GM23338 (cell line): ENCODE measurements around the gene CUEDC1. TPM values are rescaled to one million over a fixed set of nuclear protein-coding genes. Genes with fewer than 3 reads are reported as not detected.

Experiments used
- ATAC-seq: fragments of 200-7000 bp; cut with Tn5 transposase; 3 replicates; pipeline ENCODE4 v1.9.1; 2020
- DNase-seq: peaks from one replicate; pipeline ENCODE4 v3.0.0-alpha.2; 2015; ENCODE audit warnings: low spot score
- H2AFZ ChIP-seq: fragments of 200-600 bp; sonication (generic); 2 replicates; pipeline ENCODE4 v1.8.0; 2016; ENCODE audit warnings: antibody characterized with exemption, mild to moderate bottlenecking, moderate library complexity
- H3F3A ChIP-seq: fragments of 200-600 bp; sonication (generic); replicated peaks from 2 replicates; pipeline ENCODE4 v1.8.0; 2017; ENCODE audit warnings: antibody characterized with exemption, mixed run types, low read depth
- H3K27ac ChIP-seq: fragments of 200-600 bp; sonication (generic); 2 replicates; pipeline ENCODE4 v1.6.1; 2016; ENCODE audit warnings: low read depth
- H3K27me3 ChIP-seq: fragments of 200-600 bp; sonication (generic); 2 replicates; pipeline ENCODE4 v1.8.0; 2016; ENCODE audit warnings: mild to moderate bottlenecking, mixed run types, moderate library complexity; ENCODE audit not compliant: insufficient read depth
- H3K36me3 ChIP-seq: fragments of 200-600 bp; sonication (generic); 2 replicates; pipeline ENCODE4 v1.8.0; 2016; ENCODE audit warnings: mild to moderate bottlenecking; ENCODE audit not compliant: insufficient read depth
- H3K4me1 ChIP-seq: fragments of 200-600 bp; sonication (generic); 2 replicates; pipeline ENCODE4 v1.8.0; 2016; ENCODE audit warnings: mild to moderate bottlenecking, moderate library complexity; ENCODE audit not compliant: insufficient read depth
- H3K4me2 ChIP-seq: fragments of 200-600 bp; sonication (generic); 2 replicates; pipeline ENCODE4 v1.7.1; 2017; ENCODE audit warnings: mixed run types
- H3K4me3 ChIP-seq: fragments of 200-600 bp; sonication (generic); 2 replicates; pipeline ENCODE4 v1.6.1; 2016; ENCODE audit warnings: mixed run types
- H3K79me2 ChIP-seq: fragments of 200-600 bp; sonication (generic); replicated peaks from 2 replicates; pipeline ENCODE4 v1.8.0; 2017; ENCODE audit warnings: mild to moderate bottlenecking; ENCODE audit not compliant: insufficient read depth
- H3K9me2 ChIP-seq: fragments of 200-600 bp; sonication (generic); 2 replicates; pipeline ENCODE4 v1.8.0; 2017; ENCODE audit not compliant: insufficient read depth
- H4K20me1 ChIP-seq: fragments of 200-600 bp; sonication (generic); replicated peaks from 2 replicates; pipeline ENCODE4 v1.8.0; 2017; ENCODE audit warnings: mild to moderate bottlenecking; ENCODE audit not compliant: insufficient read depth
- H3K27ac Mint-ChIP-seq: 2 replicates; pipeline ENCODE4 v1.8.0; 2020; ENCODE audit warnings: inconsistent platforms, mild to moderate bottlenecking, moderate library complexity, mixed read lengths
- H3K27me3 Mint-ChIP-seq: 3 replicates; pipeline ENCODE4 v1.8.0; 2022; ENCODE audit warnings: low read depth, mild to moderate bottlenecking, moderate library complexity, mixed read lengths, inconsistent platforms; ENCODE audit not compliant: insufficient read depth, poor library complexity
- H3K36me3 Mint-ChIP-seq: 3 replicates; pipeline ENCODE4 v1.8.0; 2021; ENCODE audit warnings: low read depth, mild to moderate bottlenecking, inconsistent platforms, moderate library complexity, mixed read lengths
- H3K4me1 Mint-ChIP-seq: 3 replicates; pipeline ENCODE4 v1.8.0; 2020; ENCODE audit warnings: mild to moderate bottlenecking, inconsistent platforms, mixed read lengths
- H3K4me3 Mint-ChIP-seq: 3 replicates; pipeline ENCODE4 v1.8.0; 2021; ENCODE audit warnings: moderate library complexity, mild to moderate bottlenecking, inconsistent platforms, mixed read lengths
- H3K9me3 Mint-ChIP-seq: 3 replicates; pipeline ENCODE4 v1.8.0; 2020; ENCODE audit warnings: moderate library complexity, mild to moderate bottlenecking, inconsistent platforms, mixed read lengths
- CREB1 ChIP-seq: fragments of 250-450 bp; sonication (Bioruptor Pico); IDR thresholded peaks from 2 replicates; pipeline ENCODE4 v1.5.0; 2020; ENCODE audit warnings: low read depth, mild to moderate bottlenecking, moderate library complexity
- CTCF ChIP-seq, 2 experiments: fragments of 200-600 bp in 1 of 2; sonication (generic) in 1 of 2; conservative IDR thresholded peaks; 2 replicates each; pipeline versions ENCODE4 v1.5.1 to v1.6.1; 2016 to 2017; ENCODE audit warnings: antibody characterized with exemption in 2 of 2, low read depth in 2 of 2, mild to moderate bottlenecking in 2 of 2, moderate library complexity in 1 of 2
- ETS1 ChIP-seq: IDR thresholded peaks from 2 replicates; pipeline ENCODE4 v1.6.1; 2016; ENCODE audit warnings: antibody characterized with exemption
- EZH2 ChIP-seq: fragments of 200-600 bp; sonication (generic); IDR thresholded peaks from one replicate; pipeline ENCODE4 v1.8.0; 2017; ENCODE audit warnings: antibody characterized with exemption, mild to moderate bottlenecking, low read depth; ENCODE audit not compliant: unreplicated experiment
- EZH2phosphoT487 ChIP-seq: fragments of 200-600 bp; sonication (generic); IDR thresholded peaks from one replicate; pipeline ENCODE4 v1.8.1; 2018; ENCODE audit warnings: antibody characterized with exemption; ENCODE audit not compliant: unreplicated experiment
- JUNB ChIP-seq: IDR thresholded peaks from one replicate; pipeline ENCODE4 v1.6.1; 2016; ENCODE audit warnings: antibody characterized with exemption; ENCODE audit not compliant: unreplicated experiment
- NANOG ChIP-seq: IDR thresholded peaks from 2 replicates; pipeline ENCODE4 v1.6.1; 2016; ENCODE audit warnings: antibody characterized with exemption, borderline replicate concordance
- POLR2AphosphoS5 ChIP-seq: IDR thresholded peaks from 2 replicates; pipeline ENCODE4 v1.6.1; 2016; ENCODE audit warnings: antibody characterized with exemption, low read depth
- REST ChIP-seq: IDR thresholded peaks from one replicate; pipeline ENCODE4 v1.6.1; 2018; ENCODE audit warnings: antibody characterized with exemption; ENCODE audit not compliant: unreplicated experiment
- STAT1 ChIP-seq: IDR thresholded peaks from one replicate; pipeline ENCODE4 v1.6.1; 2016; ENCODE audit warnings: antibody characterized with exemption; ENCODE audit not compliant: unreplicated experiment
- ZNF114 ChIP-seq: fragments of 250-450 bp; sonication (Bioruptor Pico); IDR thresholded peaks from 2 replicates; pipeline ENCODE4 v1.5.0; 2020; ENCODE audit warnings: mild to moderate bottlenecking, moderate library complexity
- ZNF331 ChIP-seq: fragments of 250-450 bp; sonication (Bioruptor Pico); IDR thresholded peaks from 2 replicates; pipeline ENCODE4 v1.5.0; 2020; ENCODE audit warnings: low read depth, mild to moderate bottlenecking, moderate library complexity
- ZNF462 ChIP-seq: fragments of 250-450 bp; sonication (Bioruptor Pico); IDR thresholded peaks from 2 replicates; pipeline ENCODE4 v1.5.0; 2020; ENCODE audit warnings: mild to moderate bottlenecking, moderate library complexity
- polyA plus RNA-seq: library from polyadenylated mRNA; unstranded; fragments of >200 nt; fragmentation: Nextera tagmentation; extraction: Ambion mirVana; gene quantifications from 2 replicates; pipeline ENCODE4 v1.2.1, GENCODE V29; 2016
- total RNA-seq: library from RNA; depleted of rRNA; stranded (reverse); fragments of >200 nt; shearing (Covaris generic); gene quantifications from 2 replicates; pipeline ENCODE4 v1.2.3, GENCODE V29; 2014

CUEDC1 gene
- total and polyA plus RNA-seq, 2 experiments from 2014 or later: 3.0 to 7.7 TPM

- ATAC-seq (no peak), DNase-seq (no peak)
- Histone ChIP-seq H3K79me2 (peaks cover 5% of the 10 kb centered on the region; the same call in 1 of the 2 replicates), H2AFZ (no peak overlapping the region), H3K27me3 (no peaks in the 10 kb centered on the region), H3F3A (no peaks in the 10 kb centered on the region), H3K4me3 (no peak overlapping the region), H3K27ac (no peak overlapping the region), H3K9me2 (no peaks in the 10 kb centered on the region), H3K36me3 (peaks cover 24% of the 10 kb centered on the region), H3K4me2 (no peak overlapping the region), H3K4me1 (no peaks in the 10 kb centered on the region; the same call in 1 of the 2 replicates), H4K20me1 (peaks cover 10% of the 10 kb centered on the region)
- H3K27ac Mint-ChIP-seq: no peak overlapping the region
- H3K4me3 Mint-ChIP-seq: no peak overlapping the region
- H3K36me3 Mint-ChIP-seq: peaks cover 24% of the 10 kb centered on the region
- H3K4me1 Mint-ChIP-seq: peaks cover 5% of the 10 kb centered on the region; the same call in 2 of the 3 replicates
- no peak for TF ChIP-seq ETS1
- TF ChIP-seq EZH2: no peak
- TF ChIP-seq ZNF462 (CRISPR knock-in tag): no peak
- TF ChIP-seq REST: no peak
- TF ChIP-seq CTCF (conservative IDR thresholded peaks at IDR 0.05; ENCODE audit: low read depth in 2 of 2): no peak
- no peak for TF ChIP-seq CREB1 (CRISPR knock-in tag)
- TF ChIP-seq JUNB: no peak
- TF ChIP-seq STAT1: no peak
- TF ChIP-seq EZH2phosphoT487: no peak
- no peak for TF ChIP-seq ZNF114 (CRISPR knock-in tag)
- TF ChIP-seq POLR2AphosphoS5: no peak
- TF ChIP-seq ZNF331 (CRISPR knock-in tag): no peak
- no peak for TF ChIP-seq NANOG
- H3K9me3 Mint-ChIP-seq: no peaks in the 10 kb centered on the region
- H3K27me3 Mint-ChIP-seq: peaks cover under 1% of the 10 kb centered on the region
Observed at GRCh38 chr17:57838857-57839570, 116.2 kb downstream of the CUEDC1 start.
